Measurements from ENCODE around the gene SCARF1. TPM values are rescaled to one million over a fixed set of nuclear protein-coding genes. Genes with fewer than 3 reads are reported as not detected.
A peak's percentile ranks its signal among the peaks of the same experiment; 100 is the strongest.

SCARF1 gene
- total and polyA plus RNA-seq, 8 donors, result 2.0 to 8.6 (median 3.5) TPM

- FAIRE-seq, result no peak
- Histone ChIP-seq H3K9me3 (no peaks in the 10 kb centered on the region), H3K27me3 (no peaks in the 10 kb centered on the region), H3K27ac (no peak overlapping the region), H3K4me3 (no peak overlapping the region), H3K4me1 (peaks cover 0 to 16% (median under 1%) of the 10 kb centered on the region in 3 donors), H3K36me3 (no peaks in the 10 kb centered on the region)
- no peak for DNase-seq
- ATAC-seq, result no peak
- intact Hi-C loops (cut with DNase I), result no loop called here
- 75 to 79% methylated on average over 25 of the region's 25 CpGs for WGBS, 2 donors
- TF ChIP-seq, protein P1, sequence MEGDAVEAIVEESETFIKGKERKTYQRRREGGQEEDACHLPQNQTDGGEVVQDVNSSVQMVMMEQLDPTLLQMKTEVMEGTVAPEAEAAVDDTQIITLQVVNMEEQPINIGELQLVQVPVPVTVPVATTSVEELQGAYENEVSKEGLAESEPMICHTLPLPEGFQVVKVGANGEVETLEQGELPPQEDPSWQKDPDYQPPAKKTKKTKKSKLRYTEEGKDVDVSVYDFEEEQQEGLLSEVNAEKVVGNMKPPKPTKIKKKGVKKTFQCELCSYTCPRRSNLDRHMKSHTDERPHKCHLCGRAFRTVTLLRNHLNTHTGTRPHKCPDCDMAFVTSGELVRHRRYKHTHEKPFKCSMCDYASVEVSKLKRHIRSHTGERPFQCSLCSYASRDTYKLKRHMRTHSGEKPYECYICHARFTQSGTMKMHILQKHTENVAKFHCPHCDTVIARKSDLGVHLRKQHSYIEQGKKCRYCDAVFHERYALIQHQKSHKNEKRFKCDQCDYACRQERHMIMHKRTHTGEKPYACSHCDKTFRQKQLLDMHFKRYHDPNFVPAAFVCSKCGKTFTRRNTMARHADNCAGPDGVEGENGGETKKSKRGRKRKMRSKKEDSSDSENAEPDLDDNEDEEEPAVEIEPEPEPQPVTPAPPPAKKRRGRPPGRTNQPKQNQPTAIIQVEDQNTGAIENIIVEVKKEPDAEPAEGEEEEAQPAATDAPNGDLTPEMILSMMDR (IDR thresholded peaks at IDR 0.05), result no peak
These were observed 52.5 kb downstream of the SCARF1 start for GRCh38 chr17:1592751-1593629.

DNA sequence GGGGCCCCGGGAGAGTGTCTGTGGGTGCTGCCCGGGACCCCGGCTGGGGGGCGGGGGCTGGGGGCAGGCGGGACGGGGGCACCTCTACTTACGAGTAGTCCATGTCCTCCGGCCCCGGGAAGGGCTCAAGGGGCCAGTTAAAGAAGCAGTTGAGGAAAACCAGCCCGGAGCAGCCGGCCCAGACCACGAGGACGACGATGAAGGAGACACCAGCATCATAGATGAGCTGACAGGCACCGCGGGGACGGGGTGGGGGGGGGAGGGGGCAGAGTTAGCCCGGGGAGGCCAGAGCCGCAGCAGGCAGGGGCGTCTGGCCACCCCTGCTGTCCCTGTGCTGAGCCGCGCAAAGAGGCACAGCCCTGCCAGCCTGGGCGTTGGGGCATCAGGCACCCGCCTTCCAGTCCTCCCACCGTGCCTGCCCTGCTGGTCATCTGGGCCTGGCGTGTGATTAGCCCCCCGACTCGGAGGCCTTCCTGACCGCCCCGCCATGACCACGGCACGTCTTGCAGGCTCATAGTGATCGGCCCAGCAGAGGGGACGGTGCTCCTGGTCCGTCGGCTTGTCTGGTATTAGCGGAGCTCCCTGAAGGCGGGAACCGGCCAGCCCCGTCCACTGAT is 54.0 kb downstream of the SCARF1 start:
- Histone ChIP-seq H3K27ac (no peak overlapping the region), H3K4me3 (no peak overlapping the region), H3K9me3 (no peaks in the 10 kb centered on the region), H3K36me3 (no peaks in the 10 kb centered on the region), H3K4me1 (peaks cover 0 to 11% (median 0%) of the 10 kb centered on the region in 3 donors), H3K27me3 (no peaks in the 10 kb centered on the region)
- 90 to 93% methylated on average over 26 to 40 of the region's 40 CpGs for WGBS, 2 donors
- ATAC-seq (no peak), DNase-seq (no peak), FAIRE-seq (no peak)
- TF ChIP-seq, protein P1 (IDR thresholded peaks at IDR 0.05), result no peak
- intact Hi-C loops (cut with DNase I), result no loop called here

DNA sequence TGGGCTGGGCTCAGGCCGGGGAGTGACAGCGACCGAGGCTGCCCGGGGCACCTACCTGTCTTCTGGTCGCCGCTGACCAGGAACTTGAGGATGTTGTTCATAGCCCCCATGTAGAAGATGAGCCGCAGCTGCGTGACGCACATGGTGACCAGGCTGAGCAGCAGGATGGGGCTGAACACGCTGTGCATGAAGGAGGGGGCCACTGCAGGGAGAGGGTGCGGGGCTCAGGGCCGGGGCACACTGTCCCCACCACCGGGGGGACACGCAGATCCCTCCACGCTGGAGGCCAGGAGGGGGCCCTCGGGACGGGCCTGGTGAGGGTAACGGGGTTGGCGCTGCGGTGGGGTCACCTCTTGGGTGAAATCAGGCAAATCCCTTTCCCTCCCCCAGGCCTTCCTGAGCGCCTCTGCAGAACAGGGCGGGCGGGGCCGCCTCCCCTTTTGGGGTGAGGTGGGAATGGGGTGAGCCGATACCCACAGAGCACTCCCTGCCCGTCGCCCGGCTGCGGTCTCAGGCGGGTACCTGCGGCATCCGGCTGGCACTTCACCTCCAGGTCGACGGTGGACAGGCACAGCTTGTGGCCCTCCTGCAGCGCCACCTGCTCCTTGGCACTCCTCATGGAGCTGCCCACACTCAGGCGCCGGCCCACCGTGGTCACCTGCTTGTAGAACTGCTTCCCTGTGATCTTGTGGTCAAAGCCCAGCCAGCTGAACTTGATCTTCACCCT is 54.6 kb downstream of the SCARF1 start:
- no peak for FAIRE-seq
- Histone ChIP-seq H3K27ac (peak overlapping the region in 1 of 4 donors; percentile 26), H3K36me3 (no peaks in the 10 kb centered on the region), H3K27me3 (no peaks in the 10 kb centered on the region), H3K4me3 (no peak overlapping the region), H3K4me1 (peaks cover 0 to 11% (median 0%) of the 10 kb centered on the region in 3 donors), H3K9me3 (no peaks in the 10 kb centered on the region)
- WGBS, 2 donors, result 91 to 93% methylated on average over 24 to 38 of the region's 38 CpGs
- TF ChIP-seq, protein P1 (IDR thresholded peaks at IDR 0.05), result no peak
- no peak for ATAC-seq
- DNase-seq, result peak in 2 of 6 donors; percentile 26 to 78
- intact Hi-C loops (cut with DNase I), result no loop called here

- WGBS, 2 donors, result 62 to 67% methylated on average over 19 of the region's 19 CpGs
- Histone ChIP-seq H3K4me3 (no peak overlapping the region), H3K27me3 (no peaks in the 10 kb centered on the region), H3K9me3 (no peaks in the 10 kb centered on the region), H3K36me3 (no peaks in the 10 kb centered on the region), H3K4me1 (peaks cover 0 to 11% (median 0%) of the 10 kb centered on the region in 3 donors), H3K27ac (peak overlapping the region in 2 of 4 donors; percentile 26 to 40)
- no peak for FAIRE-seq
- peak; percentile 42 to 82 (median 77) for ATAC-seq
- peak in 2 of 6 donors; percentile 44 to 67 for DNase-seq
- intact Hi-C loops (cut with DNase I), result no loop called here
- TF ChIP-seq, protein P1 (IDR thresholded peaks at IDR 0.05), result no peak
These were observed 55.3 kb downstream of the SCARF1 start for GRCh38 chr17:1590029-1590746.
